HG03565 (cell line): ENCODE results near the gene SPACA7.
A peak's percentile ranks its signal among the peaks of the same experiment; 100 is the strongest.
"Not testable (repeated sequence)": the region's sequence is repeated elsewhere in the genome, so short reads cannot be mapped to it uniquely, and the experiment has no call there.

Experiments
- ATAC-seq: cut with Tn5 transposase; IDR thresholded peaks from one replicate; pipeline ENCODE4 v1.9.1; 2021; ENCODE audit warnings: mild to moderate bottlenecking, moderate library complexity; ENCODE audit not compliant: unreplicated experiment

Gene SPACA7

DNA sequence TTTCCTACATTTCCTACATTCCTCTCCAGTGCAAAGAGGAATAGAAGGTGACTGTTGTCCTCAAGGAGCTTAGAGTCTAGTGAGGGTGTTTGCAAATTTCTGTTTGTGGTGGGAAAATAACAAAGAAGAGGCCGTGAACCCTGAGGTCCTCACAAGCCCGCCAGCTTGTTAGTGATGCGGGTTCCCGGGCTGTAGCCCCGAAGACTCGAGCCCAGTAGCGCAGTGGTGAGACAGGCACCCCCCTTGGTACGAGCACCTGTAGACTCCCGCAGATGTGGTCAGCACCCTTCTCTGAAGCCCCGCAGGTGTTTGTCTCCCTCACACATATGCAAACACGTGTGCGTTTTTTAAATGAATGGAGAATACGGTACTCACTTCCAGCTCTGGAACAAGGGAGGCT is 26.5 kb upstream of the SPACA7 start:
- ATAC-seq: no peak

GRCh38 chr13:112350300-112350699 is 25.9 kb upstream of the SPACA7 start:
- no peak for ATAC-seq

DNA sequence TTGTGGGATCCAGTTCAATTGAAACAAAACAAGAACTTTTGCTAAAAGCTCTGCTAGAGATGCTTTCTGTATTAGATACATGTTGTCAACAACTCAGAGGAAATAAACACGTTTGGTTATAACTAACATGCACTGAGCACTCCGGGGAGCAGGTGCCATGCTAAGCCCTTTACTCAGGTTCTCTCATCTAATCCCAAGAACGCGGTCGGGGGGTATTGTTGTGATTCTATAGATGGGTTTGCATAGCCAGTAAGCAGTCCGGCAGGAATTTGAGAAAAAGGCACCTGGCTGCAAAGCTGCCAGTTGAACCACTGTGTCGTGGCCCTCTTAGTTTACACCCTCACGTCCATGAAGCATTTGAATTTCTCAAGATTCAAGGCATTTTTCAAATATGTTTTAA is 24.3 kb upstream of the SPACA7 start:
- ATAC-seq: no peak

DNA sequence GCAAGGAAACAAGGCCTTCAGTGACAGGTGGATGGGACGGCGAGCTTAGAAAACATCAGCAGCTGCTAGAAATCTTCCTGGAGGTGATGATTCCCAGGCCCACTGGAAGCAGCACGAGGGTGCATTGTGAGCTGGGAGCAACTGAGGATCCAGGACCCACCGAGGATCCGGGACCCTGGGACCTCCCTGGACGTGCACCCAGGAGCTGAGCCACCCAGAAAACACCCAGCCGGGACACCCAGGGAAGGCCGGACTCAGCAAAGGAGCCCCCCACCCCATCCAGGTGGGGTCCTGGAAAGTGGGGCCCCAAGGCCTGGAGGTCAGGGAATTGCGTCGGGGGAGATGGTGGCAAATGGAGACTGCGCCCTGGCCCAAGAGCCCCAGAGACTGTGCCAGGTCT is 22.3 kb upstream of the SPACA7 start:
- no peak for ATAC-seq

DNA sequence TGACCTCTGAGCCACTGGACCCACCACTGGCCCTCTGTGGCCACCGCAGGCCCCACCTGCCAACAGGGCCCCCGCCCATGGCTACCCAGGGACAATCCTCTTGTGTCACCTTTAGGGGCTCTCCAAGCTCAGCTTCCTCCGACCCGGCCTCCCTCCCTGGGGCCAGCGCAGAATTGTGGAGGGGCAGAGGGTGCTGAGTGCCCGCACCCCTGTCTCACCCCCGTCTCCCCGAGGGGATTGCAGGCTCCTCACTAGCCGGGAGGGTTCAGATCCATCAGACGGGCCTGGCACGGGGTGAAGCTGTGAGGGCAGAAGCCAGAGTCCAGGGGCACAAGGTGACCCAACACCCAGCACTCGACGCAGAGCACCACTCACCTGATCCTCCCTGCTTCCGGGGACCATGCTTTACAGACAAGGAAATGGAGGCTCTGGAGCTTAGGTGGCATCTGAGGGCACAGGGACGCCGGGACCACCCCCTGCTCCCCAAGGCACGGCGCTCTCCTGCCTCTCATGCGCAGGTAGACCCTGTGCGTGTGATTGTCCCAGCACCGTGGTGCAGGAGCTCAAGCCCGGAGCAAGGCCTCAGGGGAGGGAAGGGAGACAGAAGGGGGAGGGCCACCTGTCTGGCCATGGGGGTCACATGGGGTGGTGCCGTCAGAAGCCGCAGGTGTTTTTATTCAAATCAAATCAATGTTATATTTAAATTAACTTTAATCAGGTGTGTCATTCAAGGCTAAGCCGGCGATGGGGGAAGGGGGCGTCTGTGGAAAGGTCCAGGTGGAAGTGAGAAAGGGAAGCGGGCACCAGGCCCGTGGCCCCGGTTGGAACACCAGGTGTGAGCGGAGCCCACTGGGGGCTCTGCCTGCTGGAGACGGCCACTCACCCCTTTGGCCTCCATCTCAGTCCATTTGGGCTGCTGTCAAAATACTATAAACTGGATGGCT is 21.6 kb upstream of the SPACA7 start:
- no peak for ATAC-seq

DNA sequence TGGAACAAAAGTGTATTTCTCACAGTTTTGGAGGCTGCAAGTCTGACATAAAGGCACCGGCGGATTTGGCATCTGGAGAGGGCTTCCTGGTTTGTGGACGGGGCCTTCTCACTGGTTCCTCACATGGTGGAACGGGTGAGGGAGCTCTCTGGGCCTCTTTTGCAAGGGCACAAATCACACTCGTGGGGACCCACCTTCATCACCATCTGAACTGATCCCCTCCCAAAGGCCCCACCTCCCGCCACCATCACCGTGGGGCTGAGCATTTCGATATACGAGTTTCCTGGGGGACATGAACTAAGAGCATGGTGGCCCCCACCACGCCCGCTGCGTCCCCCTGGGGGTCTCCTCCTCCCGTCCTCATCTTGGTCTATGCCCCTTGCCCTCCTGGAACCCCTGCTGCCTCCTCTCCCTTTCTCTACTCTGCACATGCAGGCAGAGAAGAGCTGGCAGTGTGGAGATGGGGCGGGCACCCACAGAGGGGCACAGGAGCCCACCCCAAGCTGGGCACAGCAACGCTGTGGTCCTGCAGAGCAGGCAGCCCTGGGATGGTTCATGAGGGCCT is 20.8 kb upstream of the SPACA7 start:
- ATAC-seq: no peak

DNA sequence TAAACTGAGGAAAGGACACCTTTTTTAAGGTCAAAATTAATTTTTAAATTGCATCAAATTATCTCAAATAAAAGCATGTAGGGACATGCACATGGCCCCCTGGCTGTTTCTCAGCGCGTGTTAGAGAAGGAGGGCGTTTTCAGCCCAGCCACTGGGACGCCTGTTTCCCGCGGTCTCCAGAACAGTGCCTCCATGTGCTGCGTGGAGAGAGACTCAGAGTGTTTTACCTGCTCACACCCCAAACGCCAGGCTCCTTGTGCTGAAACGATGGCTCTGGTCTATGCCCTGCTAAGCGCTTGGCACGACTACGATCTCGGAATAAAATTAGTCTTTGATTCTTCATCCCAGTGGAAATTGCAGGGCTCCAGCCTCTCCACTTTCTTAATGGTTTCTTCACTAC is 20.0 kb upstream of the SPACA7 start:
- ATAC-seq: no peak

GRCh38 chr13:112358156-112358555 is 18.0 kb upstream of the SPACA7 start:
- ATAC-seq: no peak

- no peak for ATAC-seq
Observed at GRCh38 chr13:112362021-112362420, 14.1 kb upstream of the SPACA7 start.

DNA sequence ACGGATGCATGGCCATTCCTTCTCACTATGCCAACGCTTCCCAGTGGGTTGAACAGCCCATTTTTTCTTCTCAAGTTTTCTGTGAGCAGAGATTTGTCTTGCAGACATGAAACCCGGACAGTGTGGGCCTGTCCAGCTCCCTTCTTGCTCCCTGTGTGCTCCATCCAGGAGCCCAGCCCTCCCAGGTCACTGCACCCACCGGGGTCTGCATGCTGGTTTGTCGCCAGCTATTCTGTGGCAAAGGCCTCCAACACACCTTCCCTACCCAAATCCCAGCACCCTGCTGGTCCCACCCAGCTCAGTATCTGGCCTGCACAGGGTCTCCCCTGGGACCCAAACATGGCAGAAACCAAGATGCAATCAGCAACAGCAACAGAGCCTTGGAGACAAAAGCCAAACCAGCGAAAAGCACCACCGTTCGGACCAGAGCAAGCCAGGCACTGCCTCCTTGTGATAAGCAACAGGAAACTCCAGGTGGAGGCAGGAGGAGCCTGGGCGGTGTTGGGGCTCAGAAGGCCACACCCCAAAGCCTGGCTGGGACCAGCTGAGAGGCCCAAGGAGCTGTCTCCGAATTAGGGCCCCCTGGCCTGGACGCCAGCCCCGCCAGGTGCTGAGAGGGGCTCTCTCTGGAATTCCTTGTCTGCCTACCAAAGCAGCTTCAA is 12.2 kb upstream of the SPACA7 start:
- no peak for ATAC-seq

DNA sequence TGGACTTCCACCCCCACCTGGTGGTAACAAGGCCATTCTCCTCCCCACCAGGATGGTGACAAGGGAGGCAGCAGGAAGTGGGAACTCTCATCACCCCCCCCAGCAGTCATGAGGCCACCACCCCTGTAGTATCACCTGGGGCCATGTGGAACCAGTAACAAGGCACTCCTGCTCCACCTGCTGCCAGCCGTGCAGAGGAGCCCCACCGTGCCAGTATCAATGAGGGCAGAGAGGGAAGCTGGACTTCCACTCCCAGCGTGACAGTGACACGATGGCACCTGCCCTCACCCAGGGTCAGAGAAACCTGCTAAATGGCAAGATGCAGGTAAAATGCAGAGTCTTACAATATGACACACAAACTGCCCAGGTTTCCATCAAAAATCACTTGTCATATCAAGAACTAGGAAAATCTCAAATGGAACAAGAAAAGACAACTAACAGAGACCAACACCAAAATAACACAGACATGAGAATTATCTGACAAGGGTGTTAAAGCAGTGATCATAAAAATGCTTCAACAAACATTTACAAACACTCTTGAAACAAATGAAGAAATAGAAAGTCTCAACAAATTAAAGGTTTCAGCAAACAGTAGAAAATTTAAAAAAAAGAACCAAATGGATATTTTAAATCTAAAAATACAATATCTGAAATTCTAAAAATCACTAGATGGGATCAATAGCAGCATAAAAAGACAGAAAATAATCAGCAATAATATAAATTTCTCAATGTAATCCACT is 9.1 kb upstream of the SPACA7 start:
- no peak for ATAC-seq

DNA sequence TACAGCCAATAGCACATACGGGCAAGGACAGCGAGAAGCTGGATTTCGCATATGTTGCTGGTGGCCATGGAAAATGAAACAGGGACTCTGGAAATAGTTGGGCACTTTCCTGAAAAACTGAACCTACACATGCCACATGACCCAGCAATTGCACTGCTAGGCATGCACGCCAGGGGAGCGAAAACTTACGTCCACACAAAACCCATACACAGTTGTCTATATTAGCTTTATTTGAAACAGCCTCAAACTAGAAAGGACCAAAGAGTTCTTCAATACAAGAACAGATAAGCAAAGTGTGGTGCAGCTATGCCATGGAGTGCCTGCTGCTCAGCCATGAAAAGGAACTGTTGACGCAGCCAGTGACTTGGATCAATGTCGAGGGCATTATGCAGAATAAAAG is 7.3 kb upstream of the SPACA7 start:
- ATAC-seq: no peak

- ATAC-seq: no peak
Observed at GRCh38 chr13:112370311-112370710, 5.8 kb upstream of the SPACA7 start.

DNA sequence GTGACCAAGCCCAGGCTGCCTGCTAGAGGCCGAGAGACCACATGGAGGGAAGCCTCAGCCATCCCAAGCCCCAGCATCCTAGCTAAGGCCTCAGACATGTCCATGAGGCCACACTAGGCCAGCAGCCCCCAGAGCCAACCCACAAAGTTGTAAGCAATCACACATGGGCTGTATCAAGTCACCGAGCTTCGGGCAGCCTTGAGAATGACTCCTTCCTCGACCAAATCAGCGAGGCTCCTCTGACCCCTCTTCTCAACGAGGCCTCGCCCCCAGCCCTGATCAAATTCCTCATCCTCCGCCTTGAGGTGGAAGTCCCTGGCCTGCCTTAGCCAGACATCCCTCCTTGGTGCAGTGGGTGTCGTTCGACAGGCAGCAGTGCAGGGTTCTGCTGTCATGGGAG is 1.9 kb upstream of the SPACA7 start:
- ATAC-seq: no peak

DNA sequence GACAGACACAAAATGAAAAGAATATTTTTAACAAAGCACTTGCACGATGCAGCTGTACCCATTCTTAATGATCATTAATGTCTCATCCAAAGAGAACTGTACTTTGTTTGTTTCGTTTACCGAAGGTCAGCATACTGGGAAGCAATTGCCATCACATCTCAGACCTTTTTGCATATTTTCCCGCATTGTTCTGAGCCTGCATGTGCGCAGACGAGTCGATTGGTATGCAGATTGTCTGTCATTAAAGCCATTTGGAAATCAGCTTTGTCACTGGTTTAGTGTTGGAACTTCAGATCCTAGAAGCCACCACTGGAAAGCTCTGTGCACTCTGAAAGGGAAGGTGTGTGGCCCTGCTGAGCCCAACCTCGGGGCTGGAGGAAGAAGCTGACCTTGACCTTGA is 15.6 kb downstream of the SPACA7 start:
- no peak for ATAC-seq

DNA sequence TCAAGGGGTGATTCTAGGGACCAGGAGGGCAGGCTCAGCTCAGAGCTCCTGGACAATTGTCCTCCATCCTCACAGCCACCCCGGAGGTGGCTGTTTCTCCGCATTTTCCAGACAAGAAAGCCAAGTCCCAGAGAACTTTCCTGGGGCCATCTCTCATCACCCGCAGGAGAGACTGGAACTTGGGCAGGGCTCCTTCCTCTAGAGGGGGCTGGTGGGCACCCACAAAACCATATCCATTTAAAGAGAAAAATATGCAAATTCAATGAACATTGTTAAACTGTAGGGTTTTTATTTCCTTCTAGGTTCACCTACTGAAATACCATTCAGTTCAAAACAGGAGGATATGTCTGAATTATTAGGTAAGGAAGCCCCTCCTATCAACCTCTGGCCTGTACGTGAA is 16.6 kb downstream of the SPACA7 start:
- no peak for ATAC-seq

DNA sequence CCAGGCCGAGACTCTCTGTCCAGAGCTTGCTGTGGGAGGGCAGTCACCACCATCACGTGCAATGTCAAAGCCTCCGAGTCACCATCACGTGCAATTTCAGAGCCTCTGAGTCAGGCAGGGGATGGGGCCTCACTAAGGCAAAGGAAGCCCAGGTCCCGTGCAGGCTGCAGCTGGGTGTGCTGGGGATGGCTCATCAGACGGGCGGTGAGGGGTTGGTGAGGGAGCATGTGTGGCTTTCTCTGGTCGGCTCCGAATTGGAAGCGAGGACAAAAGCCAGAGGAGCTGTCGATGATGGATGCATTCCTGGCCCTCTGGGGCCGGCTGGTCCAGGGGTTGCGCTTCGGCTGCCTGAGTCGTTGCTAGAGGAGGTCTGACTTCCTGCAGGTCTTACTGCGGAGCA is 18.9 kb downstream of the SPACA7 start:
- not testable (repeated sequence) for ATAC-seq

DNA sequence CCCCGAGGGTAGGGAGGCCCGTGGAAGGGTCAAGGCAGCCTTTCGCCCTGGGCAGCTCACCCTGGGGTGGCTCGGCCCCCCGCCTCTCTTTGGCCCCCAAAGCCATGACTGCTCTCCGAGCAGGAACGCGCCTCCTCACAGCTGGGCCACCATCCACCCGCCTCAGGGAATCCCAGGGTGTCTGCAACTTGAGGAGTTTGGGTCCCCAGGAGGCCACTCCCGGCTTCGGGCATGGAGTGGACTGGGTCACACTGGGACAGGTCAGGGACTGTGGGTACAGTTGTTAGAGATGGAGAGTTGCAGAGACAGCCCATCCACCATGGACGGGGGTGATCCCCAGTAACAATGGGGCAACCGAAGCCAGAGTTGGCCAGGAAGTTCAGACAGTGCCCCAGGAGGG is 19.8 kb downstream of the SPACA7 start:
- ATAC-seq: not testable (repeated sequence)

DNA sequence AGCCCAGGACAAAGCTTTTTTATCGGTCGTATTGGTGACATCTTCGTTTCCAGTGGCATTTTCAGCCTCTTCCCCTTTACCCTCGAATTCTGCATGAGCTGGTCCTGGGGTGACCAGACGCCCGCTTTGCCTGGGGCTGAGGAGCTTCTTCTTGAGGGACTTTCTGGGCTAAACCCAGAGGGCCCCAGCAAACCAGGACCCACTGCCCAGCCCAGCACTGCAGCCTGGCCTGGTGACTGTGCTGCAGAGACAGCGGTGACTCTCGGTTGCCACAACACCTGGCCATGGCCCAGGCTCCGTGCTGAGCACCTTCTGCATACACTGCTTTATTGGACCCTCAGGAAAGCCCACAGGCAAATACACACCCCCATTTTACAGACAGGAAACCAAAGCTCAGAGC is 21.0 kb downstream of the SPACA7 start:
- no peak for ATAC-seq

- peak; percentile 46 for ATAC-seq
Observed at GRCh38 chr13:112398347-112398746, 22.2 kb downstream of the SPACA7 start.

DNA sequence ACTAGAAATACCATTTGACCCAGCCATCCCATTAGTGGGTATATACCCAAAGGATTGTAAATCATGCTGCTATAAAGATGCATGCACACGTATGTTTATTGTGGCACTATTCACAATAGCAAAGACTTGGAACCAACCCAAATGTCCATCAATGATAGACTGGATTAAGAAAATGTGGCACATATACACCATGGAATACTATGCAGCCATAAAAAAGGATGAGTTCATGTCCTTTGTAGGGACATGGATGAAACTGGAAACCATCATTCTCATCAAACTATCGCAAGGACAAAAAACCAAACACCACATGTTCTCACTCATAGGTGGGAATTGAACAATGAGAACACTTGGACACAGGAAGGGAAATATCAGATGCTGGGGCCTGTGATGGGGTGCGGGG is 33.7 kb downstream of the SPACA7 start:
- ATAC-seq: not testable (repeated sequence)
